ENCODE results near the gene ARHGEF39. TPM values are rescaled to one million over a fixed set of nuclear protein-coding genes. Genes with fewer than 3 reads are reported as not detected.

Gene ARHGEF39
- total and polyA plus RNA-seq, 2 donors from 2014 or later: 0.17 to 0.72 TPM

- intact Hi-C loops (cut with DNase I): no loop called here
- FAIRE-seq: no peak
Measured at GRCh38 chr9:35684921-35685320, 19.9 kb upstream of the ARHGEF39 start.

DNA sequence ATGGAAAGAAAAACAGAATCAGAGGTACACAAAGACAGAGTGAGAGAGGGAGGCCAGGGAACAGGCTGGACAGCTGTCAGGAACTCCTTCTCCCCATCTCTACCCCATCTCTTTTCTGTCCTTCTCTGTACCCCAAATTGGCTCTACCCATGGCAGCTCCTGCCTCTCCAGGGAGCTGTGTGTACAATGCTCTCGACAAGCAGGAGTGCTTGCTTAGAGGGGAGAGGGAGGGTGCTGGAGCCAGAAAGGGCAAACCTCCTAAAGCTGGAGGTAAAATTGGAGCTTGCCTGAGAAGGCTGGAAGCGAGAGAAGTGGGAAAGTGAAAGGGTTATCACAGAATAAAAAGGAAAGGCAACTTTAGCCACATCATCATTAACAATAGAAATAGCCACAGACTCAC is 18.3 kb upstream of the ARHGEF39 start:
- TF ChIP-seq CTCF (IDR thresholded peaks at IDR 0.05; ENCODE audit: borderline replicate concordance, extremely low read depth, insufficient read depth): no peak
- peaks cover 0 to 5% (median 0%) of the 10 kb centered on the region in 3 donors for H3K4me1 ChIP-seq (ENCODE audit: control insufficient read depth in 2 of 3, insufficient read depth in 2 of 3, low read depth in 1 of 3, low read length in 3 of 3)
- H3K4me3 ChIP-seq (ENCODE audit: low read length in 3 of 3): no peak overlapping the region
- H3K9me3 ChIP-seq (ENCODE audit: control insufficient read depth in 2 of 3, insufficient read depth in 1 of 3, low read length in 3 of 3): no peaks in the 10 kb centered on the region
- FAIRE-seq: no peak
- H3K9ac ChIP-seq (ENCODE audit: low read length in 3 of 3): no peak overlapping the region
- intact Hi-C loops (cut with DNase I): no loop called here
- DNase-seq: no peak
- no peak overlapping the region for H3K27ac ChIP-seq (ENCODE audit: low read depth in 2 of 2, low read length in 2 of 2)
- peaks cover 0 to 2% (median 0%) of the 10 kb centered on the region in 3 donors for H3K36me3 ChIP-seq (ENCODE audit: control insufficient read depth in 2 of 3, insufficient read depth in 3 of 3, low read length in 3 of 3)
- H3K27me3 ChIP-seq (ENCODE audit: control insufficient read depth, insufficient read depth, low read length): no peaks in the 10 kb centered on the region

More at GRCh38 chr9:35684921-35685320, 19.9 kb upstream of the ARHGEF39 start:
- Histone ChIP-seq H3K27me3 (ENCODE audit: control insufficient read depth, insufficient read depth, low read length) (no peaks in the 10 kb centered on the region), H3K36me3 (ENCODE audit: control insufficient read depth in 2 of 3, insufficient read depth in 3 of 3, low read length in 3 of 3) (peaks cover 0 to 2% (median 0%) of the 10 kb centered on the region in 3 donors), H3K4me3 (ENCODE audit: low read length in 3 of 3) (no peak overlapping the region), H3K27ac (ENCODE audit: low read depth in 2 of 2, low read length in 2 of 2) (no peak overlapping the region), H3K4me1 (ENCODE audit: control insufficient read depth in 2 of 3, insufficient read depth in 2 of 3, low read depth in 1 of 3, low read length in 3 of 3) (peaks cover 0 to 6% (median 0%) of the 10 kb centered on the region in 3 donors), H3K9ac (ENCODE audit: low read length in 3 of 3) (no peak overlapping the region), H3K9me3 (ENCODE audit: control insufficient read depth in 2 of 3, insufficient read depth in 1 of 3, low read length in 3 of 3) (no peaks in the 10 kb centered on the region)
- no peak for TF ChIP-seq CTCF (IDR thresholded peaks at IDR 0.05; ENCODE audit: borderline replicate concordance, extremely low read depth, insufficient read depth)
- DNase-seq: no peak

DNA sequence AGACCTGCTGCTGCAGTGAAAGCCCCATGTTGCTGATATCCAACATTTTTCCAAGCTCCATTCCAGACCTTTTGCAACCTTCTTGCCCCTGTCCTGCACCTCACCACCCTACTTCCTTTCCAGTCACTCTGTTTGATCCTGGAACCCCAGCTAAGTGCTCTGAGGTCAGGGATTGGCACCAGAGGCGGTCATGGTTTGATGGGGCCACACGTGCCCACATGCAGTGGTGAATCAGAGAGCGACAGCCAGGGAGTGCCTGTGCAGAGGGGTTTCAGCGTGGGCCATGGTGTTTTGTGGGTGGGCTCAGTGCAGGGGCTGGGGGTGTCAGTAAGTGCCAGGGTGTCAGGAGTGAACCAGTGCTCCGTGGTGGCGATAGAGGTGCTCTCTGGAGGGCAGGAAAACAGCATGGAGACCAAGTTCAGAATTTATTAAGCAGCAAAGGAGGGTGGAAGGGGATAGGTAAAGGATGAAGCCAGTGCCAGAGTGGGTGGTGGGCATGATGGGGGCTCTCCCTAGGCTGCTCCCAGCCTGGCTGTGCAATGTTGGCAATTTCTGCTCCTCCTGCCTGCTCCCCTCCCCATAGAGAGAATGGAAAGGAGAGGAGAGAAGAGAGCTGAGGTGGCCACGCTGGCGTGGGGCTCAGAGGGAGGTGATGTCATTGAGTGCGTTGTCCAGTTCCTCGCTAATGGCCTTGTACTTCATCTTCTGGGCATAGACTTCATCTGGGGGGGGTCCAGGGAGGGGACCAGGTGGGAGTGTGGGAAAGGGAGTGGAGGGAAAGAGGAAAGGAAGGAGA is 17.7 kb upstream of the ARHGEF39 start:
- no peak for DNase-seq
- peaks cover 0 to 2% (median 0%) of the 10 kb centered on the region in 3 donors for H3K4me1 ChIP-seq (ENCODE audit: control insufficient read depth in 2 of 3, insufficient read depth in 2 of 3, low read depth in 1 of 3, low read length in 3 of 3)
- no peak overlapping the region for H3K9ac ChIP-seq (ENCODE audit: low read length in 3 of 3)
- H3K27ac ChIP-seq (ENCODE audit: low read depth in 2 of 2, low read length in 2 of 2): no peak overlapping the region
- H3K27me3 ChIP-seq (ENCODE audit: control insufficient read depth, insufficient read depth, low read length): no peaks in the 10 kb centered on the region
- H3K36me3 ChIP-seq (ENCODE audit: control insufficient read depth in 2 of 3, insufficient read depth in 3 of 3, low read length in 3 of 3): peaks cover 0 to 2% (median 0%) of the 10 kb centered on the region in 3 donors
- no peak overlapping the region for H3K4me3 ChIP-seq (ENCODE audit: low read length in 3 of 3)
- no peaks in the 10 kb centered on the region for H3K9me3 ChIP-seq (ENCODE audit: control insufficient read depth in 2 of 3, insufficient read depth in 1 of 3, low read length in 3 of 3)
- no peak for TF ChIP-seq CTCF (IDR thresholded peaks at IDR 0.05; ENCODE audit: borderline replicate concordance, extremely low read depth, insufficient read depth)
- FAIRE-seq: no peak
- intact Hi-C loops (cut with DNase I): no loop called here
